ENCODE results near the gene OGG1.

OGG1 gene

GRCh38 chr3:9749645-9750555, at the start of gene OGG1:
Gene OGG1 (plus strand): TSS chr3:9749952. CDS start chr3:9750287, 335 bp downstream.
- DNase-seq: peak; percentile 85

DNA sequence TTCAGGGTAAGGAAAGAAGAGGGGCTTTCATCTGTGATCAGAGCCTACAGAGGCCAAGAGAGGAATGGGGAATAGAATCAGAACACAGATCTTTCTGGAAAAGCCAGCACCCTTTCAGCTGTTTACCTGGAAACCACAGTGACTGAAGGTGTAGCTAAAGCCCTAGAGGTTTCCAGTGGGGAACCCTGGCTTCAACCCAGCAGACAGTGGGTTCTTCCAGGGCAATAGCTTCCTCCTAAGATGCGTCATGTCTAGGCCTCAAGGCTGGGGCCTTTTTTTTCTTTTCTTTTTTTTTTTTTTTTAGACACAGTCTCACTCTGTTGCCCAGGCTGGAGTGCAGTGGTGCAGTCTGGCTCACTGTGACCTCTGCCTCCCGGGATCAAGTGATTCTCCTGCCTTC, 49.2 kb upstream of the OGG1 start:
- DNase-seq: no peak

DNA sequence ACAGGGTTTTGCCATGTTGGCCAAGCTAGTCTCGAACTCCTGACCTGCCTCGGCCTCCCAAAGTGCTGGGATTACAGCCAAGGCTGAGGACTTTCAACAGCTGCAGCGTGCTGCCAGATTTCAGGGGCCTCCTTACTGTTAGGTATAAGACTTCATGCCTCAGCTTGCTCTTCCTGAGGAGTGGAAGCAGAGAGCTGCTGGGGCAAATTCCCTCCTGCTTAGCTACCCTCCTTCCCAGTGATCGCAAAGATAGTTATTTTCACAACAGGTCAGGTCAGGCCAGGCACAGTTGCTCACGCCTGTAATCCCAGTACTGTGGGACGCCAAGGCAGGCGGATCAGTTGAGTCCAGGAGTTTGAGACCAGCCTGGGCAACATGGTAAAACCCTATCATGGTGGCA, 48.7 kb upstream of the OGG1 start:
- DNase-seq: no peak

DNA sequence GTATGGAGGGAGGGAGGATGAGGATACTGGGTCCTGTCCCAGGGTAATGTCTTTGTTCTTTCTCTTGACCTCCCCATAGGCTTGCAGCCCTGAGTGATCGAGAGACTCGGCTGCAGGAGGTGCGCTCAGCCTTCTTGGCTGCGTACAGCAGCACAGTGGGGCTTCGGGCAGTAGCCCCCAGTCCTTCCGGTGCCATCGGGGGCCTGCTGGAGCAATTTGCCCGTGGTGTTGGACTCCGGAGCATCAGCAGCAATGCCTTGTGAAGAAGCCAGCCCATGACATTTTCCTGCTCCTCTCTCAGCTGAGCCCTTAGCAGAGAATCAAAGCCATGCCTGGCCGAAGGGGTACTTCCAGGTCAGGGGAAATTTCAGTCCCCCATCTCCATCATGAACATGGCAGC, 48.0 kb upstream of the OGG1 start:
- no peak for DNase-seq

- DNase-seq: no peak
Measured at GRCh38 chr3:9703240-9703639, 46.5 kb upstream of the OGG1 start.

- DNase-seq: no peak
Measured at GRCh38 chr3:9703736-9704346, 45.9 kb upstream of the OGG1 start, which contains the start of gene CPNE9. Gene CPNE9 (plus strand): TSS chr3:9703833. CDS start chr3:9703997, 164 bp downstream.

DNA sequence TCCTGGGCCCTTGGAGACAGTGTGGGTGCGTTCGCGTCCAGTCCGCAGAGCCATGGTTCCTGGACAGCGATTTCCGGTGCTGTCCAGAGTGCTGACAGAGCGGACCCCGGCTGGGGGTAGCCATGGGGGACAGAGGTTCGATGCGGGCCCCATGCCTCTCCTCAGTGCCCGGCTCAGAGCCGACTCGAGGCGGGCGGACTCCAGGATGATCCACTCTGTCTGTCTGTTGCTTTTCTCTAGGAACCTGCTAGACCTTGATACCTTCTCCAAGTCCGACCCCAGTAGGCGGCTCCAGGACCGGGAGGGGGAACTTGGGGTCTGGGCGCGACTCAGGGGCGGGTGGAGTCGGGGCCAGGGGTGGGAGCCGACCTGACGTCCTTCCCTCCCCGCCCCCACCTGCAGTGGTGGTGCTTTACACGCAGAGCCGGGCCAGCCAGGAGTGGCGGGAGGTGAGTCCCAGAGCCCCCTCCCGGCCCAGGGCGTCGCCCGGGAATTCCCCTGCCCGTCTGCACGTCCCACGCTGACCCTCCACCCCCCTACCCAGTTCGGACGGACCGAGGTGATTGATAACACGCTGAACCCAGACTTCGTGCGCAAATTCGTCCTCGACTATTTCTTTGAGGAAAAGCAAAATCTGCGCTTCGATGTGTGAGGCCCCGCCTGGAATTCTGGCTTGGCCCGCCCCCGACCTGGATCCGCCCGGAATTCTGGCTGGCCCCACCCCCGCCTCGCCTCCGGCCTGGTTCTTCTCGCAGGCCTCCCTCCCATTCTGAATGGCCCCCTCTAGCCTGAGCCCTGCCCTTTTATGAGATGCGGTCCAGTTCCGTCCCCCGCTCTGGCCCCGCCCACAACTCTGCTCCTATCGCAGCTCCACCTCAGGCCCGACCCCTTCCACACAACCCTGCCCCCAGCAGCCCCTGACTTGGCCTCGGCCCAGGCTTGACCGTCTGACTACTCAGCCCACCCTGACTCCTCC, 45.1 kb upstream of the OGG1 start:
- no peak for DNase-seq

DNA sequence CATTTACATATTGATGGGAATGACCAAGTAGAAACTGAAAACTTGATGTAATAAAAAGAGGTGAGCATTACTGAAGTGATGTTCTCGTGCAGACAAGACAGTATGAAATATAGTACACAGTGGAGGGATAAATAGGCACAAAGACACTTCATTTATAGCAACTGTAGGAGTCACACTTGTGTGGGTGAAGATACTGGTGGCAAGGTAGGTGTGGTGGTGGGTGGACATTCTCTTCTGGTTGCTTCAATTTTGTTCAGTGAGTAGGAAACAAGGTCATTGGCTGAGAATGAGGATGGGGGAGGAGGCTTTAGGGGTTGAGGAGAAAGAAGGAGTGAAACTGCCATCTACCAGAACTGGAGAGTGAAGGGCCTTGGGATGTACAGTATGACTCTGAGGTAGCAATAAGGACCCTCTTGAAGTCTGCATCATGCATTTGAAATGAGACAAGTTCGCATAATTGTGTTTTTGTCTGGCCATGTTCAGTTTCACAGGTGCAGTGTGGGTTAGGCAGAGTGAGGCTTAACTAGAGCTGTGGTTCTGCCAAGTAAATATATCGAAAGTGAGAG, 39.5 kb upstream of the OGG1 start:
- DNase-seq: no peak

DNA sequence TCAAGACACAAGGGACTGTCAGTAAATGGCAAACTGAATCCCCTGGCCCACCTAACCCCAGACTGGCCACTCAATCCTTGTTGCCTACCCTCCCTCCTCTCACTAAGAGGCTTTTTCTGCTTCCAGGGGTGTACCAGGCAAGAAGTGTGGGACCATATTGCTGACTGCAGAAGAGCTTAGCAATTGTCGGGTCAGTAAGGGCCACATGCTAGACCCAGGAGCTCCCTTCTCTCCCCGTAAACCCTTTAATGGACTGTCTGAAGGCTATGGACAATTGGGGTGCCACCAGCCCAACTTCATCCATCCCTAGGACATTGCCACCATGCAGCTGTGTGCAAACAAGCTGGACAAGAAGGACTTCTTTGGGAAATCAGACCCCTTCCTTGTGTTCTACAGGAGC, 37.3 kb upstream of the OGG1 start:
- no peak for DNase-seq

GRCh38 chr3:9713142-9713541, 36.6 kb upstream of the OGG1 start:
- no peak for DNase-seq

DNA sequence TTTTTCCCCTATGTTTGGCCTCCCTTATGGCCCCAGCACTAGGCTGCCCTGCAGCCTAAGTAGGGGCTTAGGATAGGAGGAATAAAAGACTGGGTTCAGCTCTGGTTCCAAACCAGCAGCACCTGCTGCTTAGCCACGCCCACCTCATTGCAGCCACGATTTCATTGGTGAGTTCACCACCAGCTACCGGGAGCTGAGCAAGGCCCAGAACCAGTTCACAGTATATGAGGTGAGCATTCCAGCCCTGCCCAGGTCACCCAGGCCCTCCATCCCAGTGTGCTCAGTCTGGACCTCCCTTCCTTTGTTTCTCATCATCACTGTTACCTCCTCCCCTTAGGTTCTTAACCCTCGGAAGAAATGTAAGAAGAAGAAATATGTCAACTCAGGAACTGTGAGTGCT, 34.6 kb upstream of the OGG1 start:
- DNase-seq: no peak

GRCh38 chr3:9715764-9716437, 33.9 kb upstream of the OGG1 start:
- no peak for DNase-seq

DNA sequence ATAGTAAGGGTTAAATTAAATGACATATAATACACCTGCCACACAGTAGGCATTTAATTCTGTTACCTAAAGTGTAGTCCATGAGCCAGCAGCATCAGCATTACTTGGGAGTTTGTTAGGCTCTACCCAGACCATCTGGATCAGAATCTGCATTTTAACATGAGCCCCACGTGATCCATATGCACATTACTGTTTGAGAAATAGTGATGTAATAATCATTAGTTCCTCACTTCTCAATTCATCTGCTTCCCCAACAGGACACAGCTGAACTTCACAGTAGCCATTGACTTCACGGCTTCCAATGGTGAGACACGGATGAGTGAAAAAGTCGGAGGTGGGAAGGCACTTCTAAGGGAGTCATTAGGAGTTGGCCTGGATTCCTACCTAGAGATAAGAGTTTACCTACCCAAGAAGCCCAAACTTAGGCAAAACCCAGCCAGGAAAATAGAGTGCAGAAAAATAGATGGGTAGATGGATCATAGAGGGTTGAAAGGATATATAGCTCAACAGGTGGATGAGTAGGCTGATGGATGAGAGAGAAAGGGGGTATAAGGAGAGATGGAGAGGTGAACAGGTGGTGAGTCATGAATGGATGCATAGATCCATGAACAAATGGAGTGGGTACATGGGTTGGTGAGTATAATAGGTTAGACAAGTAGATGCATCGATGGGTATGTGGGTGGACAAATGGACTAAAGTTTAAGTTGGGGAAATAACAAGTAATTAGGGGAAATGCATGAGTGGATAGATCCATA, 32.8 kb upstream of the OGG1 start:
- no peak for DNase-seq

DNA sequence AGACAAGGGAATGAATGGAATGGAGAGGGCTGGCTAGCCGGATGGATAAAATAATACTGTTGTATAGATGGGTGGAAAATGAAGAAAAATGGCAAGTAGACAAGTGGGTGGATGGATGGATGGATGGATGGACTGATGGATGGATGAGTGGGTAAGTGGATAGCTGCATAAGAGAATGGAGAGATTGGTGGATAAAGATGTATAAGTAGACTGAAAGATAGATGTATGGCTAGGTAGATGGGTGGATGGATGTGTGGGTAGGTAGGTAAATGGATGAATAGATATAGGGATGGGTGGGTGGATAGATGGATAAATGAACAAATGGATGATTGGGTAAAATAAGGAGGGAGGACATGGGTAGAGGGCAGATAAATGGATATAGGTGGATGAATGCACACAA, 32.2 kb upstream of the OGG1 start:
- no peak for DNase-seq

DNA sequence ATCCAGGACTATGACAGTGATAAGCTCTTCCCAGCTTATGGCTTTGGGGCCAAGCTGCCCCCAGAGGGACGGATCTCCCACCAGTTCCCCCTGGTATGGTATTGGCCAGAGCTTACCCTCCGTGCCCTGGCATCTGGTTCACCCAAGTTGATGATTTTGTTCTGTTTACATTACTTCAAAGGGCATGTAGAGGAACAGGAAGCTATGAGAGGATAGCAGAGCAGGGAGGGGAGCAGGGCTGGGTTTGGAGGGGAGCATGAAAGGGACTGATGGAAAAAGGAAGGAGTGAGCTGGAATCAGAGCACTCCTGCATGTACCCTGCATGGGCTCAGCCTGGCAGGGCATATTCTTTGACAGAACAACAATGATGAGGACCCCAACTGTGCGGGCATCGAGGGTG, 31.6 kb upstream of the OGG1 start:
- no peak for DNase-seq

- DNase-seq: no peak
Measured at GRCh38 chr3:9721015-9721699, 28.6 kb upstream of the OGG1 start.

- no peak for DNase-seq
Measured at GRCh38 chr3:9721700-9722060, 28.1 kb upstream of the OGG1 start.

- DNase-seq: no peak
Measured at GRCh38 chr3:9725775-9726515, 23.8 kb upstream of the OGG1 start.

DNA sequence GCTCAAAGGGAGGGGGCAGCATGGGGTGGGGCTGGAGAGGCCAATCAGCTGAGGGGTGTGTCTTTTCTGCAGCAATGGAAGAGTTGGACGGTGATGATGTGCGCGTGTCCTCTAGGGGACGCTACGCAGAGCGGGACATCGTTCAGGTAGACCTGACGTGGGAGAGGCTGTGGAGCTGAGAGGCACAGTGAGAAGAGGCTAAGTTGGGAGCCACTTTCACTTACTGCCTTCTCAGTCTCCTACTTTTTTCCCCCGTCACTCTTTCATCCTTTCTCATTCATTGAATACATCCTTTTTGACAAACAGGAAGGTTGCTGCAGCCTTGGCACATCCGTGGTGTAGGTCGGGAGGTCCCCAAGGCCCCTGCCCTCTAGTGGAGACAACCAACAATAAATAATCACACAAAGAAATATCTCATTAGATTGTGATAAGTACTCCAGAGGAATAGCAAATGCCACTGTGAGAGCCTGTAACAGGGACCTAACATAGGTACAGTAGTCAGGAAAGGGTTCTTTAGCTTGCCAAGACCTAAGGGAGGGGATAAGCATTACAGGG, 22.6 kb upstream of the OGG1 start:
- no peak for DNase-seq

- no peak for DNase-seq
Measured at GRCh38 chr3:9727743-9728142, 22.0 kb upstream of the OGG1 start.

All from NCI-H2081 treated with DMSO at 0.1 percent for 48 hours (cell line).